ENCODE results near the gene RERG.
"Not testable (repeated sequence)": the region's sequence is repeated elsewhere in the genome, so short reads cannot be mapped to it uniquely, and the experiment has no call there.

The RERG gene

DNA sequence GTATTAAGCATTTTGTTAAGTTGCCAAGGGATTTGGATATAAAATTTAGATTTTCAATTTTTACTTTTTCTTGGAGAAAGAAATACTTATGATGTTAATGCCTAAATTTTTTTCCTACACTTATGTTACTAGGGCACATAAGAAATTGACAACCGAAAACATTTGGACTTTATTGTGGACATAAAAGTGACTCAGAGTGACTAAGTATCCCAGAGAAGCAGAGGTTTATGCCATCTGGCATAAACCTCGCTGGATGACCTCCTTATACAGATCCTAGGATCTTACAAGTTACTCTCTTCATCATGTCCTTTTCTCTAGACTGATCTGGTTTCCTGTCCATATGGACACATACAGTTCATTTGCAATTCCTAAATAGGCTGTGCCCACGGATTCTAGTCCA is 89.8 kb downstream of the RERG start:
- DNase-seq: no peak

DNA sequence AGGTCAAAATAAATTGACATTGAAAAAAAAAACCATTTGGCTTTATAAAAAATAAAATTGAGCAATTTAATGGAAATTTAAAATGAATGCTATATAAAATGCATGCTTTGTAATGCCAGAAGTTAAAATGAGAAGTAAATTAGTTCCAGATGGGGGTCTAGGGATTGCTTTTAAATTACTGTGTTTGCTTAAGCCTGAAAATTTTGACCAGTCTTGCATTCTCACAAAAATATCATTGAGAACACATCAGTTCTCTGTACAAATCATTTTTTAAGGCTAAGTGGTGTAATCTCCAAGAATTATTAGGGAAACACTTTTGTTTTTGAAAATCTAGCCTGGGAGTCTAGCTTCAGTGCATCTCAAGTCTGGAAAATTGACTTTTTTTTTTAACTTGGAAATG is 90.7 kb downstream of the RERG start:
- no peak for DNase-seq

DNA sequence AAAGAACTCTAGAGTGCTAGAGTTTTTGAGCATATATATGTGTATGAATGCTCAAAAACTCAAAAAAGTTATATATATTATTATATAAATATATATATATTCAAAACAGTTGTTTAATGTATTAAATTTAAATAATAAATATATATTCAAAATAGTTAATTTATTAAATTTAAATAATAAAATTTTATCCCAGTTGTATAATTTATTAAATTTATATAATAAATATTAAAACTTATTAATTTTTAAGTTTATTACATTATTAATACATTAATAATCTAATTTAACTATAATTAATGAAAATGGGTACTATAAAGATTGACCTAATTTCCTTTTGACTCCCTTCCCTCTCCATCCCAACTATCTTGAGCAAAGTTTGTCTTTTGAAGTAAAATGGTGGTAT is 97.8 kb downstream of the RERG start:
- no peak for DNase-seq

DNA sequence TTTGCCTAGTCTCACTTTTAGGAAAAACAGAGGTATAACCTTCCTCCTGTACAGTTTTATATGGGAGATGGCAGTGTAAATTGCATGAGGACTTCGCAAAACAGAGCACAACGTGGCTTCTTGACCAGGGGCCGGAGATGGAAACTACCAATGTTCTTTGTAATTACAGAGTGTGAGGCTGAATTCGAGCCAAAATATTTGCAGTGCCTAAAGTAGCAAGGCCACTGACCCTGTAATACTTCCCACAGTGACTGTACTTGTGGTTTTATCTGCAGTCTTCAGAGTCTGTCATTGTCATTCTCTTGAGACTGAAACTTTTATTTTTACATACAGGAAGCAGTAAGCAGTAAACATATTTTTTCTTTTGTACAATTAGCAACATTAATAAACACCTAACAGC is 98.9 kb downstream of the RERG start:
- DNase-seq: no peak

DNA sequence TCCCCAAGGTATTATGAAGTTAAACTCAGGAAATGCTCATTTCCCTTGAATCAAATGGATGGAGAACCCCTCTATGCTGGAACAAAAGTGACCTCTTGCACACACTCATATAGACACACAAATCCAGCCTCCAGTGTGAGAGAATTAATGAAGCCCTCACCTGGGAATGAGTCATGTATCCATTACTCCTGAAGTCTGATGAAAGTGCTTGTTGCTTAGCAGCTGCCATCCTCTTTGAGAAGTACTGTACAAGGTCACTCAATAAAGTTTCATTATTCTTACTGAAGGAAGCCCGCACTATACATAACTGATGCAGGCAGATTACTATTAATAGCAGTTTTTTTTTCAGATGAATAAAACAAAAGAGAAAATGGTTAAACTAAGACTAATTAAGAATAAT is 102.3 kb downstream of the RERG start:
- no peak for DNase-seq

DNA sequence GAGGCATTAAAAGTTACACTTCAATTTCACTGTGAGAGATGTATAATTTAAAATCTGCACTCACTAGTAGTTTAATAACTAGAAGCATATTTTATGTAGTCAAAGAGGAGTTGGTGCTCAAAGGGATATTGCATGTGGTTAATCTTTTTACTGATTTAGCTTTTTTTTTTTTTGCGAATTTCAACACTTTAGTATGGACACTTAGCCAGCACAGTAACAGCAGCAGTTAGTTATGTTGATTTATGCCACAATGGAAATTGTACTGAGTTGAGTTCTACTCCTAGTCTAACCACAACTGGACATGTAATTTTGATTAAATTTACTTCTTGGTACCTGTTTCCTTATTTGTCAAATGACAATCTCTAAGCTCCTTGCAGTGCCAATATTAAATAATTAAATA is 104.2 kb downstream of the RERG start:
- no peak for DNase-seq

DNA sequence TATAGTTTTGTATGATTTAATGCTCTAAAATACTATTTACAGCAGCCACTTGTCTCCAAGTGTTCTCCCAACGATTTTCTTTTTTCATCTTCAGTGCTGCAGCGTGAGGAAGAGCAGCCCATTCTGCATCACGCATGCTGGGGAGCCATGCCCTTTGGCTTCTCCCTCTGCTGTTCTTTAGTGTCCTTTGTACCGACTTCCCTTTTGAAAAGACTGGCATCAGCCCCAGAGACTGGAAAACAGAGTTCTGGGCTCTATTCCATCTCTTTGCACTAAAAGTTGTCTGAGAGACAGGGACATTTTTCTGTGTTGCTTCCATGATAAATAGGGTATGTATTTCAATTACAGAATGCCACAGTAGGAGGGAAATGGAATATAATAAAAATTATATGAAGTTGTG is 105.1 kb downstream of the RERG start:
- no peak for DNase-seq

DNA sequence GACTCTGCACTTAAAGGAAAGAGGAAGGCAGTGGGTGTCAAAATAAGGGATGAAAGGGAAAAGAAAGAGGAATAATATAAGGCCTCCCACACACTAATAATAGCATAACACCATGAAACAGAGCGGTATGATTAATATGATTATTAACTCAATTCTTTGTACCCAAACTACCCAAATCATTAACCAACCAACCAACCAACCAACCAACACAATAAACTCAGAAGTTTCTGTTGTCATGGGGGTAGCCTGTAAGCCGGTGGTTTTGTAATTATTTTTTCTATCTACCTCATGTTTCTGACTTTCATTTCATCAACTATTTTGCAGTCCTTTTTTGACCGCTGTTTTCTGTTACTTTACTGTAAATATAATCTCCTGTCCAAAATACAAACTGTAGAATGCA is 105.8 kb downstream of the RERG start:
- DNase-seq: no peak

DNA sequence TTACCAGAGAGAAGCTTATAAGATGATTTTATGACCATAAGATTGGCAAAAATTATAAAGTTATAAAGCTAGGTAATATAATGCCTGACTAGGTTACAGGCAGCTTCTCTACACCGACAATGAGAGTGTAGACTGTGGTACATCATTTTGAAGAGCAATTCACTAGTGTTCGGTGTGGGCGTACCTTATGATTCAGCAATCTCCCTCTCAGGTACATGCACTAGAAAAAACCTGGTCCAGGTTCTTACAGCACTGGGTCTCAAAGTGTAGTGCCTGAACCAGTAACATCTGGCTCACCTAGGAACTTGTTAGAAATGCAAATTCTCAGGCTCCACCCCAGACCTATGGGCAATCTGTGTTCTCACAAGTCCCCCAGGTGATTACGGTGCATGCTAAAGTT is 106.7 kb downstream of the RERG start:
- no peak for DNase-seq

DNA sequence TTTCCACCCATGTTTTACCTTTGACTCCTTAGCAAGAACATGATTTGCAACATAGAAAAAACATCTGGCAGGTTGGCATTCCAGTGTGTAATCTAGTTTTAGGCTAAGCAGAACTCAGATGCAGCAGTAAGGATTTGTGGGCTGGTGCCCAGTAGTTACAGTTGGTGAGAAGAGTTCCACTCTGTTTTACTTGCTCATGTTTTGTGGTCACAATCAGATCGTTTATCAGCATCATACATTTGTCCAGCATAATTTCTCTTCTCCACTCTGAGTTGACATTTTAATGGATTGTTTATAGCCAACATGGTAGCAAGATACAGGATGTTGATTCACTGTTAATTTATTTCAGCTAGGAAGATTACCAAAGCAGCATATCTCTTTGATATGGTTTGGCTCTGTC is 128.4 kb downstream of the RERG start:
- no peak for DNase-seq

DNA sequence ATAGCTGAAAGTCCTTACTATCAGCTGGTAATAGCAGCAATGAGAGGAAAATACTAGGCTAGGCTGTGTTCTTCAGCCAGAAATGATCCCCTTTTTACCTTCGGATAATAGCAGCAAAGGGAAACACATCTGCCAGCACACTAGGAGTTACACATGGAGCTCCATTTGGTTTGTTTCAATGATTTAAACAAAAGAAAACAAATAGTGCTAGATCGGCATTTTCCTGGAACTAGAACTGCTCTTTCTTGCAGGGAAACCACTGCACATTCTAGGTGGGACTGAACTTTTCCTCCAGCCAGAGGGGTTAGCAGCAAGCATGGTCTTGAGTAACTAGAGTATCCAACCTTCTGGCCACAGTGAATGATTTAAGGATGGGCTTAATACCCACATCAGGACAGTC is 130.8 kb downstream of the RERG start:
- no peak for DNase-seq

DNA sequence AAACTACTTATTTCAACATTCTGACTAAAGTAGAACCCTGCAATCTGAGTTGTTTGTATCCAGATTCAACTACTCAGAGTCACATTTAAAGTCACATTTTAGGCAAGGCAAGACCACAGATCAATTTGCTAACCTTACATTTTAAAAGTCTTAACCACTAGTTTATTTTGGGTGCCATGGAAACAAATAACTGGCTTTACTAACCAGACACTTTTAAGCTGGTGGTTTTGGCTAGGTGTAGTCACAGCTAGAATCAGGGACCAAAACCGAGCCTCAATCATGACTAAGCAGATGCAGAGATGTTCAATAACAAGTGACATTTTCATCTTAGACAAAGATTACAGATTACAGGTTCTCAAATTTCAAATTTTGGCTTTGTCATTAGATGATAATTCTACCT is 133.1 kb downstream of the RERG start:
- DNase-seq: no peak

DNA sequence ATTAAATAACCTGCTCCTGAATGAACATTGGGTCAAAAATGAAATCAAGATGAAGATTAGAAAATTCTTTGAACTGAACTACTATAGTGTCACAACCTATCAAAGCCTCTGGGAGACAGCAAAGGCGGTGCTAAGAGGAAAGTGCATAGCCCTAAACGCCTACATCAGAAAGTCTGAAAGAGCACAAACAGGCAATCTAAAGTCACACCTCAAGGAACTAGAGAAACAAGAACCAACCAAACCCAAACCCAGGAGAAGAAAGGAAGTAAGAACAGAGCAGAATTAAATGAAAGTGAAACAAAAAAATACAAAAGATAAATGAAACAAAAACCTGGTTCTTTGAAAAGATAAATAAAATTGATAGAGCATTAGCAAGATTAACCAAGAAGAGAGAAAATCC is 143.5 kb downstream of the RERG start:
- not testable (repeated sequence) for DNase-seq

DNA sequence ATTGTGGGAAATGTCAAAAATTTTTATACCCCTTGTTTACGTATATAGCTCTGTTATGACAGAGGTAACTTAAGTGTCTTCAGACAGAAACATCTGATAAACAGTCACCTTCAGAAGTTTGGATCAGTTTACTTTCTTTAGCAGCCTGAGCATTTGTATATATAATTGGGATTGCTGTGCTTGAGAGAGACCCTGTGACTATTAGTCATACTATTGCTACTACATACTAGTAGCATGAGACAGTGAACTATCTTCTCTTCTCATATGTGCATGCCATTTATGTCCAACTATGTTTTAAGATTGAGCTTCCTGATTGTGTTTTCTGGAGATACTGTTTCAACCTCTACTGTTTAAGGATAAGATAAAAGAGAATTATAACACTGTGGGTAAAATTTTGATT is 146.9 kb downstream of the RERG start:
- no peak for DNase-seq

DNA sequence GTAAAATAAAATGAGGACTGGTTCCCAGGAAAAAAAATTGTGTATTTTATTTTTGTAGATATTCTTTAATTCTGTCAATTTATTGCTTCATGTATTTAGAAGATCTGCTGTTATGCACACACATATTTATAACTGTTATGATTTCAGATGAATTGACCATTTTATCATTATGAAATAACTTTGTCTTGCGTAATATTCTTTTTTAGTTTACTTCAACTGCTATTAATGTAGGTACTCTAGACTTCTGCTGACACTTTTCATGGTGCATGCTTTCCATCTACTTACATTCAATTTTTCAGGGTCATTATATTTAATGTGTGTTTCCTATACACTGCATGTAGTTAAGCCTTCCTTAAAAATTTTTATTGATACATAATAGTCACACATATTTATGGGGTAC is 162.1 kb downstream of the RERG start:
- DNase-seq: no peak

Data from CD4-positive, alpha-beta T cell treated with Interferon gamma for 1 hour (primary cell).